Effector memory CD4-positive, alpha-beta T cell (primary cell): ENCODE measurements around the gene MMP14.
A peak's percentile ranks its signal among the peaks of the same experiment; 100 is the strongest.

Experiments
- DNase-seq, 3 donors: peaks; one replicate each; pipeline ENCODE4 v3.0.0-alpha.2; 2020
- H3K27ac ChIP-seq: 2 replicates; pipeline ENCODE4 v1.7.0; 2013; ENCODE audit warnings: mild to moderate bottlenecking, low read length, moderate library complexity; ENCODE audit not compliant: insufficient read depth, poor library complexity, severe bottlenecking
- H3K27me3 ChIP-seq: replicated peaks from 2 replicates; pipeline ENCODE4 v1.7.0; 2013; ENCODE audit warnings: mild to moderate bottlenecking, low read length; ENCODE audit not compliant: insufficient read depth, control insufficient read depth, poor library complexity, severe bottlenecking
- H3K36me3 ChIP-seq: 2 replicates; pipeline ENCODE4 v1.7.0; 2013; ENCODE audit warnings: mild to moderate bottlenecking, low read length, moderate library complexity; ENCODE audit not compliant: control insufficient read depth, insufficient read depth
- H3K4me1 ChIP-seq: 2 replicates; pipeline ENCODE4 v1.7.0; 2013; ENCODE audit warnings: low read length, mild to moderate bottlenecking; ENCODE audit not compliant: control insufficient read depth, insufficient read depth, poor library complexity, severe bottlenecking
- H3K4me3 ChIP-seq: 2 replicates; pipeline ENCODE4 v1.7.0; 2013; ENCODE audit warnings: low read length, low read depth, mild to moderate bottlenecking; ENCODE audit not compliant: insufficient read depth, poor library complexity, severe bottlenecking
- H3K9me3 ChIP-seq: 2 replicates; pipeline ENCODE4 v1.7.0; 2013; ENCODE audit warnings: mild to moderate bottlenecking, low read length, moderate library complexity; ENCODE audit not compliant: control insufficient read depth

MMP14 gene

DNA sequence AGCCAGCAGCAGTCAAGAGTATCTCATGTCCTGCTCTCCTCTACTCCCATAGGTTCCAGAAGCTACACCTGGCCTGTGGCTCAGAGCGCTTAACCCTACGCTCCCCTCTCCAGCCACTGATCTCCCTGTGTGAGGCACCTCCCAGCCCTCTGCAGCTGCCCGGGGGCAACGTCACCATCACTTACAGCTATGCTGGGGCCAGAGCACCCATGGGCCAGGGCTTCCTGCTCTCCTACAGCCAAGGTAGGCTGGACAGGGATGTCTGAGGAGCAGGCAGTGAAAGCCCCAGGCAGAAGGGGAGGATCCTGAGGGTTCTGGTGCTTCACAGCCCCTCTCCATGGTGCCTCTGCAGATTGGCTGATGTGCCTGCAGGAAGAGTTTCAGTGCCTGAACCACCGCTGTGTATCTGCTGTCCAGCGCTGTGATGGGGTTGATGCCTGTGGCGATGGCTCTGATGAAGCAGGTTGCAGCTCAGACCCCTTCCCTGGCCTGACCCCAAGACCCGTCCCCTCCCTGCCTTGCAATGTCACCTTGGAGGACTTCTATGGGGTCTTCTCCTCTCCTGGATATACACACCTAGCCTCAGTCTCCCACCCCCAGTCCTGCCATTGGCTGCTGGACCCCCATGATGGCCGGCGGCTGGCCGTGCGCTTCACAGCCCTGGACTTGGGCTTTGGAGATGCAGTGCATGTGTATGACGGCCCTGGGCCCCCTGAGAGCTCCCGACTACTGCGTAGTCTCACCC, 38.8 kb downstream of the MMP14 start:
- H3K36me3 ChIP-seq: peaks cover 59% of the 10 kb centered on the region
- no peak overlapping the region for H3K4me3 ChIP-seq
- peaks cover 22% of the 10 kb centered on the region for H3K4me1 ChIP-seq

DNA sequence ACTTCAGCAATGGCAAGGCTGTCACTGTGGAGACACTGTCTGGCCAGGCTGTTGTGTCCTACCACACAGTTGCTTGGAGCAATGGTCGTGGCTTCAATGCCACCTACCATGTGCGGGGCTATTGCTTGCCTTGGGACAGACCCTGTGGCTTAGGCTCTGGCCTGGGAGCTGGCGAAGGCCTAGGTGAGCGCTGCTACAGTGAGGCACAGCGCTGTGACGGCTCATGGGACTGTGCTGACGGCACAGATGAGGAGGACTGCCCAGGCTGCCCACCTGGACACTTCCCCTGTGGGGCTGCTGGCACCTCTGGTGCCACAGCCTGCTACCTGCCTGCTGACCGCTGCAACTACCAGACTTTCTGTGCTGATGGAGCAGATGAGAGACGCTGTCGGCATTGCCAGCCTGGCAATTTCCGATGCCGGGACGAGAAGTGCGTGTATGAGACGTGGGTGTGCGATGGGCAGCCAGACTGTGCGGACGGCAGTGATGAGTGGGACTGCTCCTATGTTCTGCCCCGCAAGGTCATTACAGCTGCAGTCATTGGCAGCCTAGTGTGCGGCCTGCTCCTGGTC, 39.4 kb downstream of the MMP14 start:
- Histone ChIP-seq H3K27ac (no peak overlapping the region), H3K4me1 (peaks cover 16% of the 10 kb centered on the region), H3K27me3 (no peaks in the 10 kb centered on the region), H3K9me3 (no peaks in the 10 kb centered on the region), H3K36me3 (peaks cover 59% of the 10 kb centered on the region), H3K4me3 (no peak overlapping the region)
- DNase-seq: no peak

More for the DNA sequence above, 38.8 kb downstream of the MMP14 start:
- DNase-seq: no peak
- no peaks in the 10 kb centered on the region for H3K27me3 ChIP-seq
- H3K27ac ChIP-seq: no peak overlapping the region
- no peaks in the 10 kb centered on the region for H3K9me3 ChIP-seq

DNA sequence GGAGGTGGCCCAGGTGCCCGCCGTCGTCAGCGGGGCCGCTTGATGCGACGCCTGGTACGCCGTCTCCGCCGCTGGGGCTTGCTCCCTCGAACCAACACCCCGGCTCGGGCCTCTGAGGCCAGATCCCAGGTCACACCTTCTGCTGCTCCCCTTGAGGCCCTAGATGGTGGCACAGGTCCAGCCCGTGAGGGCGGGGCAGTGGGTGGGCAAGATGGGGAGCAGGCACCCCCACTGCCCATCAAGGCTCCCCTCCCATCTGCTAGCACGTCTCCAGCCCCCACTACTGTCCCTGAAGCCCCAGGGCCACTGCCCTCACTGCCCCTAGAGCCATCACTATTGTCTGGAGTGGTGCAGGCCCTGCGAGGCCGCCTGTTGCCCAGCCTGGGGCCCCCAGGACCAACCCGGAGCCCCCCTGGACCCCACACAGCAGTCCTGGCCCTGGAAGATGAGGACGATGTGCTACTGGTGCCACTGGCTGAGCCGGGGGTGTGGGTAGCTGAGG, 40.7 kb downstream of the MMP14 start:
- Histone ChIP-seq H3K36me3 (peaks cover 59% of the 10 kb centered on the region), H3K27ac (peak overlapping the region; percentile 8), H3K4me3 (no peak overlapping the region), H3K9me3 (no peaks in the 10 kb centered on the region), H3K4me1 (peaks cover 16% of the 10 kb centered on the region), H3K27me3 (no peaks in the 10 kb centered on the region)
- DNase-seq: no peak

DNA sequence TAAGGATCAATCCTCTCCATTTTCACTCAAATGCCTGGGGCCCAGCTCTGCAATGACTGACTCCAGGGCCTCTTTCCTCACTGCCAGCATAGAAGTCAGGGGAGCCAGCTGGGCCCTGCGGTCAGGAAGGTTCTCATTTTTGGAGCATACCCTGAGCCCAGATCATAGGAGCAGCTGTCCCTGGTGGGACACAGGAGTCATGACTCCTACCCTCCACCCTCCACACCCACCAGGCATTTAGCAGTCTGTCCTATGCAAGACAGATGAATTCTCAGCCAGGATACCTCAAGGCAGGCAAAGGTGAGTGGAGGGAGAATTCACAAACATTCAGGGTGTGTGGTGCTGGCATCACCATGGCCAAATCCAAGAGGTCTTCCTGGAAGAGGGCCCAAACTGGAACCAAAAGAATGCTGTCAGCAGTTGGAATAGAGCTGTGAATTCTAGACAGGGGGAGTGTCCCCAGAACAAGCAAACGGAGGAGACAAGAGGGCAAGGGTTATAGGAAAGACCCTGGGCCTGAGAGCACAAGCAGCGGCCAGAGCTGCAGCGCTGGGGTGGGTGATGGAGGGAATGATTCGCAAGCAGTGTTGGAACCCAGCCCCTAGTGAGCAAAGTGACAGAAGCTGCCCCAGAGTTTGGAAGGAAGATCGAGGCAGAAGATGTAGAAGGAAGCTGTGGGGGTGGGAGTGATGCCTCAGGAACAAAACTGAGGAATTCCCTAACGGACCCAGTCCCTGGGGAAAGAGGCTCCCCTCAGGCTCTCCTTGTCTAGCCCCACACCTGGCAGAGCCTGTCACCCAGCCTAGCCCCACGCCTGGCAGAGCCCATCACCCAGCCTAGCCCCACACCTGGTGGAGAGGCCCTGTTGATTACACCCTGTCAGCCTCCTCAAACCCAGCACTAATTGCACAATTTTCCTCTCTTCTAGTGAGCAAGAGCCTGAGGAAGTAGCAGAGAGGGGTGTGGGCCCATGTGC, 42.2 kb downstream of the MMP14 start:
- H3K36me3 ChIP-seq: peaks cover 59% of the 10 kb centered on the region
- no peak overlapping the region for H3K27ac ChIP-seq
- peaks cover 7% of the 10 kb centered on the region for H3K4me1 ChIP-seq

DNA sequence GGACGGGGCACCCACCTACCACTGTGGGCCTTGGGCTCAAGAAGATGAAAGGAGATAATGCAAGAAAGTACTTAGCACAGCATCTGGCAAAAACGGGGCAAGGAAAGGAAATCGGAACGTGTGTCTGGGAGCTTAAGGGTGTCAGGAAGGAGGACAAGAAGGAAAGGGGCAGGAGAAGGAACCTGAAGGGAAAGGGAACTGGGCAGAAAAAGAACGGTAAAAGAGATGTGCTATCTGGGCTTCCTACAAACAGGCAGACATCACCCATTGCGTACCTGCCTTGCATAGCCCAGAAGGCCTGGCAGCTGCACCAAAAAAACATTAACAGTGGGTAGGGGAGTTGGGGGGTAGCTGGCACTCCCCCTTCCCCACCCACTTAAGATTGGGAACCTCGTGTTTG, 45.7 kb downstream of the MMP14 start:
- no peak overlapping the region for H3K4me3 ChIP-seq
- no peak for DNase-seq
- H3K27ac ChIP-seq: no peak overlapping the region
- H3K36me3 ChIP-seq: peaks cover 25% of the 10 kb centered on the region
- H3K9me3 ChIP-seq: no peaks in the 10 kb centered on the region
- no peaks in the 10 kb centered on the region for H3K27me3 ChIP-seq
- H3K4me1 ChIP-seq: peaks cover 11% of the 10 kb centered on the region

More for the DNA sequence above, 42.2 kb downstream of the MMP14 start:
- no peak overlapping the region for H3K4me3 ChIP-seq
- no peak for DNase-seq
- H3K27me3 ChIP-seq: no peaks in the 10 kb centered on the region
- H3K9me3 ChIP-seq: no peaks in the 10 kb centered on the region

DNA sequence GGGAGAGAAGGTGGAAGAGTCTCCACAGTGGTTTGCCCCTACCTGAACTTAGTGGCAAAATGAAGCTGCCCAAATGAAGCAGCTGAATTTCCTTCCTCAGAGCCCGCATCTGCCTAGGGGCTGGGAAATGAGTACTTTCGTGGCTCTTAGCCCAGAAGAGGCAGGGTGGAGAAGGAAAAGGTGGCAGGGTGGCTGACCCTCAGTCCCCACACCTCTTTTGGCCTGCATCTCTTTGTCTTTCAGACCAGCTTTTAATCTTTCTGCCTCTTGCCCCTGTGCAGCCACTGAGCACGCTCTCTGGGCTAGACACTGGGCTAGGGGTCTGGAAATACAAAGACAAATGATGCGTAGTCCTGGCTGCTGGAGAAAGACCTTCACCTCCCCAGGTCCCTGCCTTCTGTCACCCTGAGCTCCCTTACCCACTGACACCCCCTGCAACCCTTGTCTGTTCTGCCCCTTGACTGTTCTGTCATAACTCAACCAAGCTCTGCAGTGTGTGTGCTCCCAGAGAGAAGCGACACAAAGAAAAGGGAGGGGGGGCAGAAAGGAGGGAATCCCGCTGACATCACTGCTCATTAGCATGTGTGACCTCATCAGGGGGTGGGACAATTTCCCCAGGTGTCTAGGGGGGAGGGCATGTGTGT, 46.3 kb downstream of the MMP14 start:
- no peaks in the 10 kb centered on the region for H3K27me3 ChIP-seq

DNA sequence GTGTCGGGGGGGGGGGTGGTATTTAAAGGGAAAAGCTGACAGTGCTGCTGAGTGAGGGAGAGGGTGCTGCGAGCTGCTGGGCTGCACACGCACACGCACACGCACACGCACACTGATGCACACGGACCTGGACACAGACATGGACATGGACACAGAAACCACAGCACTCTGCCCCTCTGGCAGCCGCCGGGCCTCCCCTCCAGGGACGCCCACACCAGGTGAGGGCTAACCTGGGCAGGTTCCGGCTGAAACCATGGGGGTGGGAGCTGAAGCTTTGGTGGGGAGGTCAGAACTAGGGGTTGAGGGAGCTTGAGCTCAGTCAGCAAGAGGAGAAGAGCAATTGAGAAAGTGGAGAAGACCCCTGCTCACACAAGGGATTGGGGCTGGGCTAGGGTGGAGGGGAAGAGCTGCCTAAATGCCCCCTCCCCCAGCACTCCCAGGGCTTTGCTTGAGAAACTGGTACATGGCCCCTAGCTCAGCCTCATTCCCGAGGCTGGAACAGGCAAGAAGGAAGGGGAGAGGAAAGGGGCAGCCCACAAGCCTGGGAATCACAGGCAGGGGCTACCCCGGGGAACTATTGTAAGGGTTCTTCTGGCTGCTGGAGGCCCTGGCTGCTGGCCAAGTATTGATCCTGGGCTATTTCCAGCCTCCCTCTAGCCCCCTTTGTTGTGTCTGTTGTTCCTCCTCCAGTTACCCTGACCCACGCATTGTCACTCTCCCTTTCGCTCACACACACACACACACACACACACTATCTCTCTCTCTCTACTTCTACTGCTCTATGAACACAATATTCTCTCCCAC, 47.0 kb downstream of the MMP14 start, which contains the start of gene REM2:
Gene REM2, plus strand, starts transcription at position 50 of the 804 bp plus-strand sequence. Its CDS starts 66 bp downstream, at position 116.
- H3K9me3 ChIP-seq: no peaks in the 10 kb centered on the region
- DNase-seq: no peak
- H3K4me1 ChIP-seq: peaks cover 19% of the 10 kb centered on the region
- H3K36me3 ChIP-seq: peaks cover 11% of the 10 kb centered on the region
- H3K4me3 ChIP-seq: no peak within 1 kb of the TSS
- no peaks in the 10 kb centered on the region for H3K27me3 ChIP-seq
- no peak within 1 kb of the TSS for H3K27ac ChIP-seq

More for the DNA sequence above, 46.3 kb downstream of the MMP14 start:
- Histone ChIP-seq H3K4me1 (peaks cover 12% of the 10 kb centered on the region), H3K9me3 (no peaks in the 10 kb centered on the region), H3K27ac (no peak overlapping the region), H3K36me3 (peaks cover 19% of the 10 kb centered on the region), H3K4me3 (no peak overlapping the region)
- peak in 2 of 3 donors; percentile 18 to 21 for DNase-seq

DNA sequence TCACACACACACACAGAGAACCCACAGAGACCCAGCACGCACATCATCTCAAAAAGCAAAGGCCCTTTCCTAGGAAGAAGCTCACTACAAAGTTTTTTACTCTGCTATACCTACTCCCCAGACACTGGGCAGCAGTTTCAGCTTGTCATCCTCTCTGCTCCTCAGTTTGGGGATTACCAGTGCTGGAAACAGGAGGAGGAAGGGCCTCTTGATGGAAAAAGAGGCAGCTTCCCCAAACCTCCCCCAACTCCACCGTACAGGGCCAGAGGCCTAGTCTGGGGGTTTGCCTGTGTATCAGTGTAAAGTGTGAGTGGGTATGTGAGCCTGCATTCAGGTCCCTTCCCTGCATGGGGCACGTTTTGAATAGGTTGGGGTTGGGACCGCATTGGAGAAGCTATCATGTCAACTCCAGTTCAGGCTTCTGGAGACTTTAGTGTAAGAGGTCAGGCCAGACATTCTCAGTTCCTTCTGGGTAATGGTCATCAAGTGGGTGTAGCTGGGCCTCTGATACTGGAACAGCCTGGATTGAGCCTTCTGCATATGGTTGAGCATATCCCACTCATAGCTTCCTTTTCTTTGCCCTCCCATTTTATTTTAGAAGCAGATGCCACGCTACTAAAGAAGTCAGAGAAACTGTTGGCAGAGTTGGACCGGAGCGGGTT, 47.8 kb downstream of the MMP14 start:
- H3K27me3 ChIP-seq: no peaks in the 10 kb centered on the region
- H3K36me3 ChIP-seq: peaks cover 4% of the 10 kb centered on the region
- DNase-seq: no peak
- no peaks in the 10 kb centered on the region for H3K9me3 ChIP-seq
- no peak overlapping the region for H3K27ac ChIP-seq
- no peak overlapping the region for H3K4me3 ChIP-seq
- H3K4me1 ChIP-seq: peaks cover 22% of the 10 kb centered on the region
